Breast epithelium (tissue), 4 donors: ENCODE results near the gene CAMTA1. TPM values are rescaled to one million over a fixed set of nuclear protein-coding genes. Genes with fewer than 3 reads are reported as not detected.

Experiments used
- DNase-seq, 2 donors: peaks; one replicate each; pipeline ENCODE4 v3.0.0-alpha.2; 2019; ENCODE audit warnings: low spot score in 2 of 2
- H3K27ac ChIP-seq, 2 donors: fragments of 200-600 bp; sonication (generic) in 1 of 2; one replicate each; pipeline ENCODE4 v1.5.1; 2016 to 2019; ENCODE audit warnings: mild to moderate bottlenecking in 1 of 2
- H3K27me3 ChIP-seq, 2 donors: fragments of 200-600 bp; sonication (generic) in 1 of 2; one replicate each; pipeline versions ENCODE4 v1.5.1 to v1.6.0; 2017 to 2019; ENCODE audit warnings: control low read depth in 1 of 2, mild to moderate bottlenecking in 1 of 2
- H3K36me3 ChIP-seq: fragments of 200-600 bp; one replicate; pipeline ENCODE4 v1.5.1; 2019
- H3K4me1 ChIP-seq, 2 donors: fragments of 200-600 bp; sonication (generic); one replicate each; pipeline ENCODE4 v1.5.1; 2016 to 2019; ENCODE audit warnings: control low read depth in 1 of 2
- H3K4me3 ChIP-seq, 3 donors: fragments of 200-600 bp; sonication (generic); 1 replicate in 2 of 3; 2 replicates in 1 of 3; pipeline ENCODE4 v1.5.1; 2016 to 2019; ENCODE audit warnings: mild to moderate bottlenecking in 3 of 3, moderate library complexity in 2 of 3
- H3K9me3 ChIP-seq, 2 donors: fragments of 200-600 bp; sonication (generic) in 1 of 2; one replicate each; pipeline ENCODE4 v1.5.1; 2016 to 2019; ENCODE audit warnings: control low read depth in 1 of 2
- POLR2A ChIP-seq: fragments of 450-650 bp; IDR thresholded peaks from one replicate; pipeline ENCODE4 v1.6.1; 2016; ENCODE audit warnings: antibody characterized with exemption, mild to moderate bottlenecking, moderate library complexity
- POLR2AphosphoS5 ChIP-seq, 3 donors: sonication (generic); formaldehyde crosslinking; IDR thresholded peaks; one replicate each; pipeline ENCODE4 v1.6.1; 2017; ENCODE audit warnings: antibody characterized with exemption in 3 of 3
- intact Hi-C: fragments of 100-400 bp; cut with DNase I; formaldehyde crosslinking; loops from one replicate; pipeline ENCODE4 v1.15.1; 2023; ENCODE audit warnings: low total_unique reads
- total RNA-seq, 3 donors: library from RNA; depleted of rRNA; stranded (reverse); fragments of >200 nt; gene quantifications; one replicate each; pipeline ENCODE4 v1.1.0, GENCODE V29; 2016
- TF ChIP-seq, protein P1 (sequence below), 3 donors: fragments of 450-650 bp; IDR thresholded peaks; one replicate each; pipeline ENCODE4 v1.5.1; 2016 to 2017; ENCODE audit warnings: antibody characterized with exemption in 3 of 3, mild to moderate bottlenecking in 3 of 3, moderate library complexity in 3 of 3

The CAMTA1 gene
- total RNA-seq, 3 donors from 2014 or later: 53.4 to 84.0 (median 61.9) TPM

DNA sequence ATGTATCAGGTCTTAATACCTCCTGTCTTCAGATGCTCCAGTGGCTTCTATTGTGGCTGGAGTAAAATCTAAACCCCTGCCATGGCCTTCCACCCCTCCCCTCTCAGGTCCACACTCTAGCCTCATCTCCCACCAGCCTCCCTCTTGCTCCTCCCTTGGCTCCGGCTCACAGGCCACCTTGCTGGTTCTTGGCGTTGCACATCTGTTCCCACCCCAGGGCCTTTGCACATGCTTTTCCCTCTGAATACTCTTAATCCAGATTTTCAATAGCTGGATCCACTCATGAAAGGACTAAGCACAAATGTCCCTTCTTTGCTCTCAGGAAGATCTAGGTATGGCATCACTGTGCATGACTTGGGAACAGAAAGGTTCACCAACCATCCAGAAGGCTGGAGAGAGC is 570.4 kb downstream of the CAMTA1 start:
- no peaks in the 10 kb centered on the region for H3K36me3 ChIP-seq
- TF ChIP-seq POLR2AphosphoS5 (IDR thresholded peaks at IDR 0.05): no peak
- TF ChIP-seq, protein P1, sequence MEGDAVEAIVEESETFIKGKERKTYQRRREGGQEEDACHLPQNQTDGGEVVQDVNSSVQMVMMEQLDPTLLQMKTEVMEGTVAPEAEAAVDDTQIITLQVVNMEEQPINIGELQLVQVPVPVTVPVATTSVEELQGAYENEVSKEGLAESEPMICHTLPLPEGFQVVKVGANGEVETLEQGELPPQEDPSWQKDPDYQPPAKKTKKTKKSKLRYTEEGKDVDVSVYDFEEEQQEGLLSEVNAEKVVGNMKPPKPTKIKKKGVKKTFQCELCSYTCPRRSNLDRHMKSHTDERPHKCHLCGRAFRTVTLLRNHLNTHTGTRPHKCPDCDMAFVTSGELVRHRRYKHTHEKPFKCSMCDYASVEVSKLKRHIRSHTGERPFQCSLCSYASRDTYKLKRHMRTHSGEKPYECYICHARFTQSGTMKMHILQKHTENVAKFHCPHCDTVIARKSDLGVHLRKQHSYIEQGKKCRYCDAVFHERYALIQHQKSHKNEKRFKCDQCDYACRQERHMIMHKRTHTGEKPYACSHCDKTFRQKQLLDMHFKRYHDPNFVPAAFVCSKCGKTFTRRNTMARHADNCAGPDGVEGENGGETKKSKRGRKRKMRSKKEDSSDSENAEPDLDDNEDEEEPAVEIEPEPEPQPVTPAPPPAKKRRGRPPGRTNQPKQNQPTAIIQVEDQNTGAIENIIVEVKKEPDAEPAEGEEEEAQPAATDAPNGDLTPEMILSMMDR (IDR thresholded peaks at IDR 0.05): no peak
- TF ChIP-seq POLR2A: no peak
- intact Hi-C loops: loop anchor here (2.0 kb wide), 1 partner anchor 69 kb away; no protein-coding TSS in a partner anchor
- H3K27me3 ChIP-seq: no peaks in the 10 kb centered on the region
- H3K4me1 ChIP-seq: no peaks in the 10 kb centered on the region
- no peak for DNase-seq
- no peak overlapping the region for H3K4me3 ChIP-seq
- no peak overlapping the region for H3K27ac ChIP-seq
- no peaks in the 10 kb centered on the region for H3K9me3 ChIP-seq

DNA sequence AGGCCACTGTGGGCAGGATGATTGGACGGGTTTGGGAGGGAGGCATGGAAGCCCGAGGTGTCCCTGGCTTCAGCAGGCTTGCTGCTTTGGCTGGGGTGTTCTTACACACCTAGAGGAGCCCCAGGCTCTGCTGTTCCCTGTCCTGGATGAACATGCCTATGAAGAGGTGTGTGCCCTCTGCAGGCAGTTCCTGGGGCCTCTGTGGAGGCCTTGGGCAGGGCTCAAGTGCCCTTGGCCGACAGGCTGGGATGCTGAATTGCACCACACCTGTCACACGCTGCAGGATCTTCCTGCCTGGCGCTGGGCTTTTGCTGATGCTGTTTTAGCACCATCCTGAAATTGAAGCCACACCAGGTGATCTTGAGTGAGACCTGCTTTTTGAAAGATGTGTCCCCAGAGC is 570.8 kb downstream of the CAMTA1 start:
- Histone ChIP-seq H3K27ac (no peak overlapping the region), H3K4me3 (no peak overlapping the region), H3K36me3 (no peaks in the 10 kb centered on the region), H3K27me3 (no peaks in the 10 kb centered on the region), H3K4me1 (no peaks in the 10 kb centered on the region), H3K9me3 (no peaks in the 10 kb centered on the region)
- DNase-seq: no peak
- TF ChIP-seq, protein P1 (IDR thresholded peaks at IDR 0.05): no peak
- TF ChIP-seq POLR2A: no peak
- TF ChIP-seq POLR2AphosphoS5 (IDR thresholded peaks at IDR 0.05): no peak
- intact Hi-C loops: loop anchor here (2.0 kb wide), 1 partner anchor 69 kb away; no protein-coding TSS in a partner anchor

DNA sequence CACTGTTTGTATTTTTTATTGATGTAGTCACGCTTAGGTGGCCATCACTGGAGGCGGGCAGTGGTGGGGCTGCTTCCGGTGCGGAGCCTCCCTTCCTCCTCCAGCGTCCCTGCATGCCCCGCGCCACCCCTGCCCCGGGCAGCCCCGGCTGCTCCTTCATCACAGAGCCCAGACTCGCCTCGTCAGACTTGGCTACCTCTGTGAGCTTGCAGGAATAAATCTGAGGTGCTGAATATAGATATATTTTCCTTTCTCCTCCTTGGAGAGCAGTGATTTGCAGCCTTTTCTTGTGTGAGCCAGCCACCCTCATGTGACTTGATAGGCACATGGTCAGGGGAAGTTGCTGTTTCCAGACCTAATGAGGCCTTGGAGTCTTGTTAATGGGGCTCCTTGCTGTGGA is 573.2 kb downstream of the CAMTA1 start:
- H3K4me1 ChIP-seq: no peaks in the 10 kb centered on the region
- H3K4me3 ChIP-seq: no peak overlapping the region
- no peak for TF ChIP-seq POLR2A
- TF ChIP-seq POLR2AphosphoS5 (IDR thresholded peaks at IDR 0.05): no peak
- no peaks in the 10 kb centered on the region for H3K36me3 ChIP-seq
- intact Hi-C loops: no loop called here
- H3K9me3 ChIP-seq: no peaks in the 10 kb centered on the region
- no peak for DNase-seq
- H3K27me3 ChIP-seq: no peaks in the 10 kb centered on the region
- no peak overlapping the region for H3K27ac ChIP-seq

DNA sequence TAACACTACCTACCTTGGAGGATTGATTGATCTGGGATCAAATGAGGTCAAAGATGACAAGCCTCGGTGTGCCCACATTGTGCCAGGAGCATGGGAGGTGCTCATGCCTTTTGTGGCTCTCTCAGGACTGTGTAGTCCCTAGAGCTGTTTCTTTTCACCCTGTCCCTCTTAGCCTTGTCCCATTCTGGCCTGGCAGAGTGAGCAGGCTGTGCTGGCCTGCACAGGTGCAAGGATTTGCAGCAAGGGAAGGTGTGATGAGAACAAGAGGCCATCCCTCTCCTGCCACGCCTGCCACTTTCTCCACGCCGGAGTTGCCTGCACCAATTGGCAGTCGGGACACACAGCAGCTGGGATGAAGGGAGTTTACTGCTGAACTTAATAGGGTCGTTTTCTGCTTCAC is 575.3 kb downstream of the CAMTA1 start:
- no peak overlapping the region for H3K4me3 ChIP-seq
- intact Hi-C loops: no loop called here
- DNase-seq: no peak
- TF ChIP-seq POLR2A: no peak
- TF ChIP-seq, protein P1 (IDR thresholded peaks at IDR 0.05): no peak
- H3K4me1 ChIP-seq: no peaks in the 10 kb centered on the region
- H3K27me3 ChIP-seq: no peaks in the 10 kb centered on the region
- H3K27ac ChIP-seq: no peak overlapping the region
- no peaks in the 10 kb centered on the region for H3K9me3 ChIP-seq
- no peaks in the 10 kb centered on the region for H3K36me3 ChIP-seq

DNA sequence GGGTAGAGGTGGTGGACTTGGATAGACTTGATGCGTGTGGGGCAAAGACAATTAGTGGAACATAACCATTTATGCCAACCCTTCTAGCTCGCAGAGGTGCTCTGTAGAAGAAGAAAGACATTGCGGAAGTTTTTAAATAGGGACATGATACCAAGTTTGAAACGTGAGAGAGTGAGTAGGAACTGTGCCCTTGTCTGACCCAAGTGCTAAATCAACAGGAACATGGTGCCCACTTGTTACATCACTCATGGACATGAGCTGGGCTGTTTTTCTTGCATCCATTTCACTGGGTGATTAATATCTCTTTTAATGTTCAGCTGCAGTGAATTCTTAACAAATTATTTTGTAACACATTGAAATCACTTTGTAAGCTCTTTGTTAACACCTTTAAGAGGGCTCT is 577.7 kb downstream of the CAMTA1 start:
- no peak overlapping the region for H3K4me3 ChIP-seq
- no peak for DNase-seq
- H3K9me3 ChIP-seq: no peaks in the 10 kb centered on the region
- no peak for TF ChIP-seq POLR2A
- TF ChIP-seq POLR2AphosphoS5 (IDR thresholded peaks at IDR 0.05): no peak
- TF ChIP-seq, protein P1 (IDR thresholded peaks at IDR 0.05): no peak
- H3K27ac ChIP-seq: no peak overlapping the region
- no peaks in the 10 kb centered on the region for H3K36me3 ChIP-seq
- H3K27me3 ChIP-seq: no peaks in the 10 kb centered on the region
- H3K4me1 ChIP-seq: no peaks in the 10 kb centered on the region
- intact Hi-C loops: no loop called here

DNA sequence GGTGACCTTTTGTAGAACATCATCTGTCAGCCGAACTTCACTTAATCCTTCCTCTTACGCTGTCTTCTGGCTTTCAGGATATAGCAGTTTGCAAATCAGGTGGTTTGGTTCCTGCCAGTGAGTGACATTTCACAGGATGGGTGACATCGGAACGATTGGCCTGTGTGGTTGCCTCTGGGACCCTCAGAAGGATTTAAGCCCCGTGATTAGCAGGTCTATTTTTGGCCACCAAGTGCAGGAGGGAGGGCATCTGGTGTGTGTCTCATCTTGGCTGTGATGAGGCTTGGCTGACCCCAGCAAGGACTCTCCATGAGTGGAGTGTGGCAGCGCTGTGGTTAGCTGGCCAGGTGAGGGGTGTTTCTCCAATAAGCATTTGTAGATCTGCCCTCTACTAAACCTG is 578.2 kb downstream of the CAMTA1 start:
- no peak overlapping the region for H3K27ac ChIP-seq
- TF ChIP-seq, protein P1 (IDR thresholded peaks at IDR 0.05): no peak
- TF ChIP-seq POLR2AphosphoS5 (IDR thresholded peaks at IDR 0.05): no peak
- TF ChIP-seq POLR2A: no peak
- intact Hi-C loops: no loop called here
- no peak overlapping the region for H3K4me3 ChIP-seq
- H3K4me1 ChIP-seq: no peaks in the 10 kb centered on the region
- H3K9me3 ChIP-seq: no peaks in the 10 kb centered on the region
- no peak for DNase-seq
- no peaks in the 10 kb centered on the region for H3K27me3 ChIP-seq
- no peaks in the 10 kb centered on the region for H3K36me3 ChIP-seq
